HL-60/S4 (cell line): ENCODE data around the gene LIN54.
"Not testable (repeated sequence)": the region's sequence is repeated elsewhere in the genome, so short reads cannot be mapped to it uniquely, and the experiment has no call there.

ENCODE experiments used
- in situ Hi-C: fragments of 300-500 bp; cut with MboI; formaldehyde crosslinking; loops from 2 replicates; pipeline ENCODE4 v1.14.3; 2022; ENCODE audit warnings: low sequenced_read_pairs

LIN54 gene

DNA sequence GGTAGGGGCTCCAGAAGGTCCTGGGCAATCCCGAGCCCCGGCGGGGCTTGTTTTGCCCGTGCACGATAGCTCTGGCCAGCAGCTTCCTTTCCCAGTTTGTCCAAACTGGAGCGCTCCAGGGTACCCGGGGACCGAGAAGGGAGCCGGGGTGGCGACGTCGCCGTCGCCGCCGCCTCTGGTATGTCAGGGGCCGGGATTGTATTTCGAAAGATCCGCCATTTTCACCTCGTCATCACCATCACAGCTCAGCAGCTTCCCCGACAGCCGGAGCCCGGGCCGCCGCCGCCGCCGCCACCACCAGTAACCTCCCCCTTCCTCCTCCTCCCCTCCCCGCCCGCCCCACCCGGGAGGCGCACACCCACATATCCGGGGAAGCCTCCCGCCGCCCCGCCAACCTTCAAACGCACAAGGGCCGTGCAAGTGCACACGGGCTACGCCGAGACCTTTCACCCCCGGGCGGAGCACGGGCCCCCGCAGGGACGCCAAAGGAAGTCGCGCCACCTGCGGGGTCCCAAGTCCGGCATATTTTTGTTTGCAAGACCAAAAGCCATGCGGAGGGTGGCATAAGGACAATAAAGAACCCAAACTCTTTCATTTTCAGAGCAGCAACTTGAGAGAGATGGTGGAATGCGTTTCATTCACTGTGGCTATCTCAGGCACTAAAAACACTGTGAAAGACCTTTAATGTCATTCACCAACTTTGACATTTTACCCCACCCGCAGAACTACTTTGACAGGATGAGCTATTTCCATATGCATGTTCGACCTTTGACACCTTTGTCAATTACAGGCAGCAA is at the start of gene LIN54:
LIN54 (minus strand) TSS at position 302 of the 797 bp plus-strand sequence. CDS start 25,979 bp downstream, outside the sequence.
- in situ Hi-C loops, result loop anchor here (25.0 kb wide), 1 partner anchor 573 kb away; the partner anchor contains the start of genes ENOPH1 and HNRNPDL

DNA sequence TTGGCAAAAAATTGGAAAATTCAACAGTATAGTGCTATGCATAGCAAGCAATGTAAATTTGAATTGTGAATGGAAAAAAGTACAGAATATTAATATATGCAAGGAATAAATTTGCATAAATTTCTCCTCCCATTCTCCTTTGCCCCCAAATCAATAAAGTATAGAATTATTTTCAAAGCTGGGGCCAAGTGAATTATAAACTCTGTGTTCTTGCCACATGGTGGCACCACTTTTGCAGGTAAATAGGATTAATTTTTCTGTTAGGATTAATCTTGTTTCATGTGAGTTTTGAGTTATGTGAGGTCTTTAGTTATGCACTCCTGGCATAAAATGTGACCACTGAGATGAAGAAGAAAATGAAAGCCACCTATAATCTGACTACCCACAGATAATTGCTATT is 44.3 kb upstream of the LIN54 start:
- in situ Hi-C loops, result loop anchor here (25.0 kb wide), 1 partner anchor 382 kb away; no protein-coding TSS in a partner anchor

DNA sequence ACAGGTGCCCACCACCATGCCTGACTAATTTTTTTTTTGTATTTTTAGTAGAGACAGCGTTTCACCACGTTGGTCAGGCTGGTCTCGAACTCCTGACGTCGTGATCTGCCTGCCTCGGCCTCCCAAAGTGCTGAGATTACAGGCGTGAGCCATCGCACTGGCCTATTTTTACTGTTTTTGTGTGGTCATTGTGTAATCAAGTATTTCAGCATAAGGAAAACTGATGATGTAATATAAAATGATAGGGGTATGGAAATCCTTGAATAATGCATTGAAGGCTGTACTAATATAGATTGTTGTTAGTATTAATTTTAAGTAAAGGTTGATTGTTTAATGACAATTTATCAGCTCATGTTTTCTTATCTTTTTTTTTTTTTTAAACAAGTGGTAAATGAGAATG is 38.2 kb upstream of the LIN54 start:
- in situ Hi-C loops, result not testable (repeated sequence)

DNA sequence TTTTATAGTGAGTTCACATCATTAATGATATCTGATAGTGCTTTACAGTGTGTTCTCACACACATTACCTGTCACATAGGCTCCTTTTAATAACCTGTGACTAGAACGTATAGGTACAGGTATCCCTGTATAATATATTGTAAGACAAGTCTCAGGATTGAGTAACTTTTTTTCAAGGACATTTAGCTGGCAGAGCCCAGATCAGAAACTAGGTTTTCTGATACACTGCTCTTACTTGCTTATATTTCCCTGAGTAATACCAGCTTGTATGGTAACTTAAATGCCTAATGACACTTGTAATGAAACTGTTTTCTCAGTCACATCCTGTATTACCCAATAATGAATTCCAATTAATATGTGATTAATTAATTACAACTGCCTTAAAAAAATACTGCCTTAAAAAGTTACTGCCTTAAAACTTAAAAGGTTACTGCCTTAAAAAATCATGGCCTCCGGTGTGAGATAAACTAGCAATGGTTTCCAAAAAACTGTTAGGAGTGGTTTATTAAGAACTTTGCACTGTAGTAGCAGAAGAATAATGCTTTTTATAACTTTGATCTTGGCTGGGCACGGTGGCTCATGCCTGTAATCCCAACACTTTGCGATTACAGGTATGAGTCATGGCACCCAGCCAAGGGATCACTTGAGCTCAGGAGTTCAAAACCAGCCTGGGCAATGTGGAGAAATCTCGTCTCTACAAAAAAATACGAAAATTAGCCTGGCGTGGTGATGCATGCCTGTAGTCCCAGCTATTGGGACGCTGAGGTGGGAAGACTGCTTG is 36.3 kb upstream of the LIN54 start:
- in situ Hi-C loops, result no loop called here

DNA sequence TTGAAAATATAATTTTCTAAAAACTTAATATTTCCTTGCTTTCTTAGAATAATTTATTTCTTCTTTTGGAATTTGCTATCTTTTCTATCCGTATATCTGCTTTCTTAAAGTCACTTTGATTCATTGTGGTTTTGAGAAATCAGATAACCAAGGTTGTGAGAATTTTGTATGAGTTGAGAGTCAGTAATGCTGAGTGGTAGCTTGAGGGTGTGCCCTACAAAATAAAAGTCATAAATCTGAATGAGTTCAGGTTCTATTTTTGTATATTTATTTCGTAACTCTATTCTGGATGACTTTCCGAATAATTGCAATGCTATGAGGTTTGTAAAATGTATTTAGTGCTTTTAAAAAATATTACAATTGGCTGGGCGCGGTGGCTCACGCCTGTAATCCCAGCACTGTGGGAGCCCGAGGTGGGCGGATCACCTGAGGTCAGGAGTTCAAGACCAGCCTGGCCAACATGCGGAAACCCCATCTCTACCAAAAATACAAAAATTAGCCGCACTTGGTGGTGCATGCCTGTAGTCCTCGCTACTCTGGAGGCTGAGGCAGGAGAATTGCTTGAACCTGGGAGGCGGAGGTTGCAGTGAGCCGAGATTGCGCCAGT is 33.3 kb upstream of the LIN54 start:
- in situ Hi-C loops, result no loop called here

DNA sequence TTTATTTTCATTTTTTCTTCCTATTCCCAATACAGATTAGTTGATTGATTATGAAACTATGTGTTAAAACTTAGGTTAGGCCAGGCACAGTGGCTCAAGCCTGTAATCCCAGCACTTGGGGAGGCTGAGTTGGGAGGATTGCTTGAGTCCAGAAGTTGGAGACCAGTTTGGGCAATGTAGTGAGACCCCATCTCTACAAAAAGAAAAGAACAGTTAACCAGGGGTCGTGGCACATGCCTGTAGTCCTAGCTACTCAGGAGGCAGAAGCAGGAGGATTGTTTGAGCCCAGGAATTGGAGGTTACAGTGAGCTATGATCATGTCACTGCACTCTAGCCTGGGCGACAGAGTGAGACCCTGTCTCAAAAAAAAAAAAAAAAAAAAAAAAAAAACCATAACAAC is 32.5 kb upstream of the LIN54 start:
- in situ Hi-C loops, result not testable (repeated sequence)

DNA sequence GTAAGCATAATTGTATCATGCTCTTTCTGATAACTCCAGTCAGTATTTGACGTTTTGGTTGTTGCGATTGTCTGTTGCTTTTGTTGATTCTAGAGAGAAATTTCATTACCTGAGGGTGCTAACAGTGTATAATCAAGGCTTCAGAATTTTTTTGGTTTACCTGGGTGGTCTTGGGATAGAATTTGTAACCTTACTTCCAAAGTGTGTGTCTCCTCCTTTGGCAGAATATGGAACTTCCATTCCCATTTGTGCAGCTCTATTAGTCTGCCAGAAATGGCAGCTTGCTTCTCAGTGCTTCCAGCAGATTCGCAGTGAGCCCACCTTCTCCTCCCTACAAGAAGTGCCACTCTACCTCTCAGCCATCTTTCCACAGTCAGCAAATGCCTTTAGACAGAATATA is 29.6 kb upstream of the LIN54 start:
- in situ Hi-C loops, result no loop called here

DNA sequence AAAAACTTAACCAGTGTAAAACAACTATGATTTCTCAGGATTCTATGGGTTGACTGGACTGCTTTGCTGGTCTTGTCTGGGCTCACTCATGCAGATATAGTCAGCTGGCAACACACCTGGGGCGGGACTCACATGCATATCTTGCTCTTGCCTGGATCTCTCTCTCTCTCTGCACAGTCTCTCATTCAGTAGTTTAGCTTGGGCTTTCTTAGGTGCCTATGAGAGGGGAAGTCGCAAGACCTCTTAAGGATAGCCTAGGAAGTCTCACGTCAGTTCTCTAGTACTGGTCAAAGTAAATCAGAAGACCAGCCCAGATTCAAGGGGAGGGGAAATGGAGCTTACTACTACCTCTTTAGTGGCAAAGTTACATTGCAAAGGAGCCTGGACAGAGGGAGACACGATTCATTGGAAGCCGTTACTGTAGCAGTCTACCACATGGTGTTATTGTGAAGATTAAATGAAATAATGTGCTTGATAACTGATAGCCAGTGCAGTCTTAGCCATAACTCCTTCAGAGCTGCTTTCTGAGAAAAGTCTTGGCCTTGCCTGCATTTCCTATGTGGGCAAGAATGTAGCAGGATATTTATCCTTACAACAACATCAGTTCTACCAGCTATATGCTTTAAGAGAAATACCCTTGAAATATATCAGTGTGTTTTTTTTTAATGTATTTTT is 26.5 kb upstream of the LIN54 start:
- in situ Hi-C loops, result no loop called here

DNA sequence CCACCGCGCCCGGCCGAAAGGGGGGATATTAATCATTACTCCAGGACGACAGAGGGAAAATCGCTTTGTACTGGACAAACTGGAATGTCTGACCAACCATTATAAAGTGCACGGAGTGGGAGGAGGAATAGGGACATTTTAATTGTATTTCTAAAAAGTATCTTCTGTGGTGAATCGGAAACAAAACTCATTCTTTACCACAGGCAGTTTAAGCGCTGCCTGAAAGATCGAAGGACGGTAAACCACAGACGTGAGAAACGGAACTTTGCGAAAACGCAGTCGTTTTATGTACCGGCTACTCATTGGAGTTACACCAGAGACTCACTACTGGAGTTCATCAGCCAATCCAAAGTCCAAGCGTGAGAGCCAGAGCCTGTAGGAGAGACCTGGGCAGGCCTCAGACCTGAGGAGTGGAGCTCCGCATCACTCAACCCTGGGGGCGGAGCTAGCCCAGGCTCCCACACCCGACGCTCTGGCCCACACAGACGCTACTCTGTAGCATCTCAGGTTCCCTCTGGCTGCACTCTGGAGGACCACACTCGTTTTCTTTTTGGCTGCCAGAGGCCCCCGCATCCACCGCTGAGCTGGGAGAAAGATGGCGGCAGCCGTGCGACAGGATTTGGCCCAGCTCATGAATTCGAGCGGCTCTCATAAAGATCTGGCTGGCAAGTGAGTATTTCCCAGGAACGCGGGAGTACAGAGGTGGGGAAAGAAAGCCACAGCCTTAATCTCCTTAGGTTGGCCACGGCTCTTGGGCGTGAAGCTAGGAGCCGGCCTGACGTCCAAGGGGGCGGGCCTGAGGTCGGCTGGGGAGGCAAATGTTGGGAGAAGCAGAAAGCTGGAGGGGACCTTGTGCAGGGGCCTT is 24.2 kb upstream of the LIN54 start, which contains the start of gene COPS4:
COPS4 (plus strand) TSS at position 554 of the 865 bp plus-strand sequence; CDS start at position 596, 42 bp downstream.
- in situ Hi-C loops, result no loop called here

DNA sequence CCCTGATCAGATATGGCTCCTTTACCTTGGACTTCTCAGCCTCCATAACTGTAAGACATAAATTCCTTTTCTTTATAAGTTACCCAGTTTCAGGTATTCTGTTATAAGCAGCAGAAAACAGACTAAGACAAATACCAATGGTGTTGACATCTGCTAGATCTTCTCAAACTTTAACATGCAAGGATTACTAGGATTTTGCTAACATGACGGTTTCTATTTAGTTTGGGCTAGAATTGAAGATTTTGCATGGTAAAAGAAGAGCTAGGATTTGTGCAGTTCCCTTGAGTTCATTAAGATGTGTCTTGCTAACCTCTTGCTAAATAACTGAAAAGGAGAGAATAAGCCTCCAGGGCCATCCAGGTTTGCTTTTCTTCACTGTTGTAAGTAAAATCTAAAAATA is 19.1 kb upstream of the LIN54 start:
- in situ Hi-C loops, result no loop called here

DNA sequence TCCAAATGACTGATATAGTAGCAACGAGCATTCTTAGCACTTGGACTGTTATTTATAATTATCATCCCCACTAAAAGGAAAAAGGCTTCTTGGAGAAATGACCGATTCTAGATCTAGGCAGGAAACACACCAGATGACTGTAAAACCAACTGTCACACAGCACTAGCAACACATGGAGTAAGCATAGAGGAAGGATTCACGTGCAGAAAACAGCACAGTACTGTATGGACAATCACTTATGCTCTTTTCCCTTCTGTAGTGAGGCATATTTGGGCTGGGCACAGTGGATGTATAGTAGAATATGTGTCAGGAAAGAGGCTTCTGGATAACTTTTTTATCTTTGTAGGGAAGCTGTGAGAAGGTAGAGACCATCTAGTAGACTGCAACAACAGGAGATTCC is 18.4 kb upstream of the LIN54 start:
- in situ Hi-C loops, result no loop called here

DNA sequence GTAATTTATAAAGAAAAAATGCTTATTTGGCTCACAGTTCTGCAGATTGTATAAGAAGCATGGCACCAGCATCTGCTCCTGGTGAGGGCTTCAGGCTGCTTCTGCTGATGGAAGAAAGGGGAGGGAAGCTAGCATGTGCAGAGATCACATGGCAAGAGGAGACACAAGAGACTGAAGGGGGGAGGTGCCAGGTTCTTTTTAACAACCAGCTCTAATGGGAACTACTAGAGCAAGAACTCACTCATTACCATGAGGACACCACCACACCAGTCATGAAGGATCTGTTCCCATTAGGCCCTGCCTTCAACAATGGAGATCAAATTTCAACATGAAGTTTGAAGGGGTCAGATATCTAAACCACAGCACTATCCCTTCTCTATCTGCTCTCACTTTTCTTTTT is 14.9 kb upstream of the LIN54 start:
- in situ Hi-C loops, result no loop called here

DNA sequence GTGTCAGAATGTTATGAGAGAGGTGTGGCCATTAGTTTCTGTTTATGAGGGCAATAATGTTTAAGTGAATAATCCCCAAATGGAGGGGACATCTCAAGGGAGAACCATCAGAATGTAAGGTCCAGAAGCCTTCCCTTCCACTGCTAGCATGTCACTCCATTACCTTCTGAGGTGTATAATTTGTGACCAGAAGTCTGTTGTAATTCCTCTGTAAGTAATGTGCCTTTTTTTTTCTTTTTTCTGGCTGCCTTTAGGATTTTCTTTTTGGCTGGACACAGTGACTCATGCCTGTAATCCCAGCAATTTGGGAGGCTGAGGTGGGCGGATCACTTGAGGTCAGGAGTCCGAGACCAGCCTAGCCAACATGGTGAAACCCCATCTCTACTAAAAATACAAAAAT is 13.6 kb upstream of the LIN54 start:
- in situ Hi-C loops, result loop anchor here (25.0 kb wide), 1 partner anchor 587 kb away; the partner anchor contains the start of genes ENOPH1 and HNRNPDL

DNA sequence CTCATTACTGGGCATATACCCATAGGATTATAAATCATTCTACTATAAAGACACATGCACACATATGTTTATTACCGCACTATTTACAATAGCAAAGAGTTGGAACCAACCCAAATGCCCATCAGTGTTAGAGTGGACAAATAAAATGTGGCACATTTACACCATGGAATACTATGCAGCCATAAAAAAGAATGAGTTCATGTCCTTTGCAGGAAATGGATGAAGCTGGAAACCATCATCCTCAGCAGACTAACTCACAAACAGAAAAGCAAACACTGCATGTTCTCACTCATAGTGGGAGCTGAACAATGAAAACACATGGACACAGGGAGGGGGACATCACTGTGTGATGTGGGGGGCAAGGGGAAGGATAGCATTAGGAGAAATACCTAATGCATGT is 13.0 kb upstream of the LIN54 start:
- in situ Hi-C loops, result loop anchor here (25.0 kb wide), 1 partner anchor 586 kb away; the partner anchor contains the start of genes ENOPH1 and HNRNPDL

DNA sequence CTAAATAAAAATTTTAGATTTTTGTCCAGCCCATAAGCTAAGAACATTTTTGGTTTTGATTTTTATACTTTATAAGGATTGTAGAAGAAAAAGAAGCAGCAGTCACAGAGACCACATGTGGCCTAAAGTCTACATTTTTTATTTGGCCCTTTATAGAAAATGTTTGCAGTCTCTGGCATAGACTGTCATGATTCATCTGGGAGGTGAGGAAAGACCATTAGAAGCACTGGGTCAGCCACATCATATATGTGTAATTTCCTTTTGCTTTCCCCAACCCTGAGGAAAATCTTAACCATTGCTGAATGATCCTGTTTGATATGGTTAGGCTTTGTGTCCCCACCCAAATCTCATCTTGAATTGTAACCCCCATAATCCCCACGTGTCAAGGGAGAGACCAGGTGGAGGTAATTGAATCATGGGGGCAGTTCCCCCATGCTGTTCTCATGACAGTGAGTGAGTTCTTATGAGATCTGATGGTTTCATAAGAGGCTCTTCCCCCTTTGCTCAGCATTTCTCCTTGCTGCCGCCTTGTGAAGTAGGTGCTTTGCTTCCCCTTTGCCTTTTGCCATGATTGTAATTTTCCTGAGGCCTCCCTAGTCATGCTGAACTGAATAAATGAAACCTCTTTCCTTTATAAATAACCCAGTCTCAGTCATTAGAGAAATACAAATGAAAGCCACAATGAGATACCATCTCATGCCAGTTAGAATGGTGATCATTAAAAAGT is 12.3 kb upstream of the LIN54 start:
- in situ Hi-C loops, result loop anchor here (25.0 kb wide), 1 partner anchor 586 kb away; the partner anchor contains the start of genes ENOPH1 and HNRNPDL

DNA sequence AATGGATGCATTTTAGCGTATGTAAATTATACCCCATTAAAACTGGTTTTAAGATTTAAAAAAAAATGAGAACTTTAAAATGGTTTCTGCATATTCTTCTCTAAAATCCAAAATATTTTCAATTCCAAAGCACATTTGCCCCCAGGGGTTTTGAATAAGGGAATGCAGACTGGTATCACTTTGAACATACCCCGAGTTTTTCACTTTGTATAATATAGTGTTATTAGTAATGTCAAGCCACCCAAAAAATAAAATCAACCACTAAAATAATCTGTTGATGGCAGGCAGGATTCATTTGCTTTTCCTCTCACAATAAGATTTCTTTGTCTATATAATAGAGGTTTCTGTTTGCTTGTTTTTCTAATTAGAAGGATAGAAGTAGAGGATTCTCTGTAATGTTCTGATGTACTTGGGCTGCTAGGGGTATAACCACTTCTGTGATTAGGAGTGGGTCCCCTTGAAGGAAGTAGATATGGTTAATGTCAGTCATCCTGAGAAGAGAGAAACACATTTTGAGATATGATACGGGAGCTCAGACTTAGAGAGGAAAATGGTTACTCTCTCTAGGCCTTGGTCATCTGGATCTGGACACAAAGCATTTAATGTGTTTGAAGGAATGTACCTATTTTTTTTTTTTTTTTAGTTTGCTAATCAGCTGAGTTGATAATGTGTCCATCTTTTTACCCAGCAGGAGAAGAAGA is 9.3 kb upstream of the LIN54 start:
- in situ Hi-C loops, result loop anchor here (25.0 kb wide), 1 partner anchor 583 kb away; the partner anchor contains the start of genes ENOPH1 and HNRNPDL

DNA sequence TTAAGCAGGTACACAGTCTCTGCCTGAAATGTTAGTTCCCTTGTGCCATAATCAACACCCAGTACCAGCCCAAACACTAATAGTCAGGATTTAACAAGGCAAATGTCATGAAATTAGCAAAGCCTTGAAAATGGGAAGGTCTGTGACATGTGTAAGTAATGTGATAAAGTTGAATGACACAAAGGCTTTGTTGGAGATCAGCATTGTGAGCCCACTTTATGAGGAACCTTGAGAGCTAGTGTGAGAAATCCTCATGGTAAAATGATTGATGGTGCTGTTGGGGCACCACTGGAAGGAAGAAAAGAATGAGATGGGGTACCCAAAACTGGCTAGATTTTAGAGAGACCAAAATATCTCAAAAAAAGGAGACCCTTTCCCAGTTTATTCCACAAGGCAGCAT is 3.3 kb upstream of the LIN54 start:
- in situ Hi-C loops, result loop anchor here (25.0 kb wide), 1 partner anchor 577 kb away; the partner anchor contains the start of genes ENOPH1 and HNRNPDL

DNA sequence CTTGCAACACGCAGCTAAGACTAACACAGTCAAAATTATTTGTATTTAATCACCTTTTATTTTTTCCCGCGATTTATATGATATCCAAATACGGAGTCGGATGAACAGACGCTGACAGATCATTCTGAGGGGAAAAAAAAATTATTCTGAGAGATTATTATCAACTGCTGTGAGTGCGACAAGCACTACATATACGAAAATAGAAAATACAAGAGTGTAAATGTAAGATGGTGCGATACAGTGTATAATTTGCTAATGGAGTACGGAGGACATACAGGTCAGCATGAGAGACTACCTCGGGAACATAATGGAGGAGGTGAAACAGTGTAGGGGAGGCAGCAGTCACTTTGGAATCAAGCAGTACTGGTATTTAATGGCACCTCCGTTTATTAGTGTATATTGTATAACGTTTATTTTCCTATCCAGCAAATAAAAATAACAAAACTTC is 2.8 kb upstream of the LIN54 start:
- in situ Hi-C loops, result loop anchor here (25.0 kb wide), 1 partner anchor 576 kb away; the partner anchor contains the start of genes ENOPH1 and HNRNPDL
